Measurements from ENCODE around the gene CYP2B6.
"Not testable (repeated sequence)": the region's sequence is repeated elsewhere in the genome, so short reads cannot be mapped to it uniquely, and the experiment has no call there.

The CYP2B6 gene

DNA sequence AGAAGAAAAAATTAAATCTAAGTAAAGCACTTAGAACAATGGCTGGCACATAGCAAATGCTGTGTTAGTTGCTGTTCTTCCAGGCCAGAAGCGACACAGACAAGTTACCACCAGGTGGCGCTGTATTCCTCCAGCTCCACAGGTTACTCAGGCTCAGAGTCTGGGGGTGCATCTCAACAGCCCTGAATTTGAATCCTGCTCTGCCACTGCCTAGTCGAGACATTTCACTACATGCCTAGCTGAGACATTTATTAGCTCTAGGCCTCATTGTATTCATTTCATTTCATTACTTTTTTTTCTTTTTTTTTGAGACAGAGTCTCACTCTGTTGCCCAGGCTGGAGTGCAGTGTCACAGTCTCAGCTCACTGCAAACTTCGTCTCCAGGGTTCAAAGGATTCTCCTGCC is 16.4 kb upstream of the CYP2B6 start:
- DNase-seq (ENCODE audit: low spot score): no peak
- no peak overlapping the region for H3K27ac ChIP-seq
- peak; percentile 74 for TF ChIP-seq CTCF (IDR thresholded peaks at IDR 0.05)
- H3K4me3 ChIP-seq: no peak overlapping the region

- Histone ChIP-seq H3K27ac (no peak overlapping the region), H3K4me3 (no peak overlapping the region)
- DNase-seq (ENCODE audit: low spot score): no peak
- no peak for TF ChIP-seq CTCF (IDR thresholded peaks at IDR 0.05)
Observed at GRCh38 chr19:40976134-40976533, 14.9 kb upstream of the CYP2B6 start.

- H3K4me3 ChIP-seq: no peak overlapping the region
- no peak overlapping the region for H3K27ac ChIP-seq
- TF ChIP-seq CTCF (IDR thresholded peaks at IDR 0.05): no peak
- no peak for DNase-seq (ENCODE audit: low spot score)
Observed at GRCh38 chr19:40976724-40977123, 14.4 kb upstream of the CYP2B6 start.

DNA sequence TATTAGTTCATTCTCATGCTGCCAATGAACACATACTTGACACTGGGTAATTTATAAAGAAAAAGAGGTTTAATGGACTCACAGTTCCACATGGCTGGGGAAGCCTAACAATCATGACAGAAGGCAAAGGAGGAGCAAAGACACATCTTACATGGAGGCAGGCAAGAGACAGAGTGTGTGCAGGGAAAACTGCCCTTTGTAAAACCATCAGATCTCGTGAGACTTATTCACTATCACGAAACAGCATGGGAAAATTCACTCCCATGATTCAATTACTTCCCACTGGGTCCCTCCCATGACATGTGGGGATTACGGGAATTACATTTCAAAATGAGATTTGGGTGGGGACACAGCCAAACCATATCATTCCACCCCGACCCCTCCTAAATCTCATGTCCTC is 11.3 kb upstream of the CYP2B6 start:
- H3K4me3 ChIP-seq; H3K27ac ChIP-seq; DNase-seq (ENCODE audit: low spot score): not testable (repeated sequence)

DNA sequence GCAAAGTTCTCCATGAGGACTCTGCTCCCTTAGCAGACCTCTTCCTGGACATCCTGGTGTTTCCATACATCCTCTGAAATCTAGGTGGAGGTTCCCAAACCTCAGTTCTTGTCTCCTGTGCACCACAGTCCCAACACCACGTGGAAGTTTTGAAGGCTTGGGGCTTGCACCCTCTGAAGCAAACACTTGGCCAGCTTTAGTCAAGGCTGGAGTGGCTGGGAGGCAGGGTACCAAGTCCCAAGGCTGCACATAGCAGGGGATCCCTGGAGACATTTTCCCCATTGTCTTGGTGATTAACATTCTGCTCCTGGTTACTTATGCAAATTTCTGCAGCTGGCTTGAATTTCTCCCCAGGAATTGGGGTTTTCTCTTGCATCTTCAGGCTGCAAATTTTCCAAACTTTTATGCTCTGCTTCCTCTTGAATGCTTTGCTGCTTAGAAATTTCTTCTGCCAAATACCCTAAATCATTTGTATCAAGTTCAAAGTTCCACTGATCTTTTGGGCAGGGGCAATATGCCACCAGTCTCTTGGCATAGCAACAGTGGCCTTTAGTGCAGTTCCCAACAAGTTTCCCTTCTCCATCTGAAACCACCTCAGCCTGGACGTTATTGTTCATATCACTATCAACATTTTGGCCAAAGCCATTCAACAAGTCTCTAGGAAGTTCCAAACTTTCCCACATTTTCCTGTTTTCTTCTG is 10.2 kb upstream of the CYP2B6 start:
- not testable (repeated sequence) for H3K27ac ChIP-seq; DNase-seq (ENCODE audit: low spot score); H3K4me3 ChIP-seq

- TF ChIP-seq CTCF (IDR thresholded peaks at IDR 0.05): no peak
- Histone ChIP-seq H3K27ac (no peak overlapping the region), H3K4me3 (no peak overlapping the region)
- DNase-seq (ENCODE audit: low spot score): no peak
Observed at GRCh38 chr19:40981591-40981990, 9.5 kb upstream of the CYP2B6 start.

DNA sequence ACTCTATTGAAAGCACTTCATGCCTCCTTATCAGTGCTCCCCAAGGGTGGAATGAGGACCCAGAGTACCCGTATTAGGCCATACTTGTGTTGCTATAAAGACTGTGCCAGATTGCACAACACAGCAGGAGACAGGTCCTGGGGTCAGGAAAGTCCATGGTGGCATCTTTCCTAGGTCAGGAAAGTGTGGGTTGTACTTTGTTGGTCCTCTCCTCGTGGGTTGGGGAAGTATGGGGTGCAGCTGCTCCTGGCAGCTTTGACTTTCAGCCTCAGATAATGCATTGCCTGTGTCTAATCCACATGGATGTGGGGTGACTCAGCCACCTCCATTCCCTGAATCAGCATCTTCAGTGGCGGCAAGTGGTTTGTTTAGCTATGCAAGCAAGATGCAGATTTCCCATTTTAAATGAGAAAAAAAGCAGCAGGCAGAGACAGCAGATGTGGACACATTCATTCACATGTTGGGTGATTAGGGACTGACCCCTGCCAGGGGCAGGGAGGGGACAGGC is 8.4 kb upstream of the CYP2B6 start:
- no peak overlapping the region for H3K27ac ChIP-seq
- no peak for TF ChIP-seq CTCF (IDR thresholded peaks at IDR 0.05)
- DNase-seq (ENCODE audit: low spot score): no peak
- H3K4me3 ChIP-seq: no peak overlapping the region

DNA sequence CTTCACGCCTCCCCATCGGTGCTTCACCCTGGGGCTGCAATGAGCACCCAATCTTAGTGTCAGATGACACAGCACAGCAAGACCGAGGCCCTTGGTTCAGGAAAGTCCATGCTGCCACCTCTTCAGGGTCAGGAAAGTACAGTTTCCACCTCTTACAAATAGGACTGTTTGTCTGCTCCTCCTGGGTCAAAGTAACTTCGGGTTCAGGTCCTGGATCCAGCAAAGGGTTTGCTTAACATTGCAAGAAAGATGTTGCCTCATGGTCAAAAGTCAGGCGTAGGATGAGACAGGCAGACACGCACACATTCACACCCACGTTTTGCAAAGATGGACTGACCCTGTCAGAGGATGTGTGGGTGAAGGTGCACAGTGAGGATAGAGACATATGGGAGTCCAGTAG is 1.6 kb upstream of the CYP2B6 start:
- TF ChIP-seq CTCF (IDR thresholded peaks at IDR 0.05): no peak
- DNase-seq (ENCODE audit: low spot score): no peak
- Histone ChIP-seq H3K4me3 (no peak overlapping the region), H3K27ac (no peak overlapping the region)

Data from coronary artery (tissue), 2 donors.